Endothelial cell of umbilical vein (primary cell): ENCODE results near the gene DIS3. TPM values are rescaled to one million over a fixed set of nuclear protein-coding genes. Genes with fewer than 3 reads are reported as not detected.
A peak's percentile ranks its signal among the peaks of the same experiment; 100 is the strongest.

Experiments
- BruUV-seq: library from RNA; stranded (reverse); fragments of 400-500 nt; replicated peaks from 2 replicates; lab custom pipeline; 2021; lab: Mats Ljungman, UMichigan
- CTCF ChIA-PET: fragments of 300-600, 350-600 bp; sonication (Branson Sonifier 250); formaldehyde crosslinking; loops from one replicate; lab custom pipeline; 2021; ENCODE audit warnings: antibody characterized with exemption, inconsistent platforms; lab: Charles Lee
- POLR2A ChIA-PET: fragments of 300-600, 350-600 bp; sonication (Branson Sonifier 250); formaldehyde crosslinking; loops from one replicate; lab custom pipeline; 2021; ENCODE audit warnings: antibody characterized with exemption, inconsistent platforms; lab: Charles Lee
- DNase-seq: peaks from one replicate; pipeline ENCODE4 v3.0.0-alpha.2; 2011; ENCODE audit warnings: low read depth, low spot score
- FAIRE-seq: peaks from 2 replicates; lab custom pipeline; 2011; peaks lifted over from hg19 to GRCh38; lab: Jason Lieb, UNC
- H2AFZ ChIP-seq: 2 replicates; pipeline ENCODE4 v1.6.0; 2012; ENCODE audit warnings: low read depth, low read length, control low read depth, inconsistent platforms
- H3K27ac ChIP-seq: 2 replicates; pipeline ENCODE4 v1.5.1; 2011; ENCODE audit warnings: low read depth, mild to moderate bottlenecking, control low read depth, low read length, moderate library complexity; ENCODE audit not compliant: insufficient read depth
- H3K27me3 ChIP-seq, 2 experiments: 2 replicates each; pipeline versions ENCODE4 v1.6.0 to v1.6.1; 2011; ENCODE audit warnings: low read length in 2 of 2, mixed read lengths in 1 of 2; ENCODE audit not compliant: control insufficient read depth in 2 of 2, insufficient read depth in 2 of 2
- H3K36me3 ChIP-seq, 2 experiments: 2 replicates in 1 of 2; 3 replicates in 1 of 2; pipeline ENCODE4 v1.5.1; 2011; ENCODE audit warnings: low read length in 2 of 2, mild to moderate bottlenecking in 1 of 2, moderate library complexity in 1 of 2; ENCODE audit not compliant: control insufficient read depth in 2 of 2, insufficient read depth in 2 of 2; ENCODE audit errors: extremely low read depth in 1 of 2
- H3K4me1 ChIP-seq: 3 replicates; pipeline ENCODE4 v1.5.1; 2011; ENCODE audit warnings: mild to moderate bottlenecking, low read length; ENCODE audit not compliant: control insufficient read depth, insufficient read depth; ENCODE audit errors: extremely low read depth
- H3K4me2 ChIP-seq: 2 replicates; pipeline ENCODE4 v1.6.1; 2011; ENCODE audit warnings: low read length, control low read depth, mixed read lengths; ENCODE audit not compliant: insufficient read depth
- H3K4me3 ChIP-seq, 3 experiments: fragments of 200-600 bp in 1 of 3; sonication (generic), shearing (Covaris generic) in 1 of 3; replicated peaks in 1 of 3; 2 replicates each; pipeline ENCODE4 v1.5.1; 2011 to 2016; ENCODE audit warnings: control low read depth in 3 of 3, low read length in 3 of 3, mild to moderate bottlenecking in 2 of 3, inconsistent platforms in 1 of 3, low read depth in 1 of 3, moderate library complexity in 1 of 3; ENCODE audit not compliant: insufficient read depth in 1 of 3
- H3K79me2 ChIP-seq: 2 replicates; pipeline ENCODE4 v1.6.0; 2012; ENCODE audit warnings: low read length, inconsistent platforms; ENCODE audit not compliant: control insufficient read depth, insufficient read depth
- H3K9ac ChIP-seq: replicated peaks from 2 replicates; pipeline ENCODE3; 2011; ENCODE audit warnings: low read length, control low read depth; ENCODE audit not compliant: insufficient read depth; ENCODE audit errors: extremely low read depth
- H3K9me1 ChIP-seq: replicated peaks from 3 replicates; pipeline ENCODE4 v1.6.0; 2011; ENCODE audit warnings: mild to moderate bottlenecking, low read length; ENCODE audit not compliant: control insufficient read depth, insufficient read depth; ENCODE audit errors: extremely low read depth
- H3K9me3 ChIP-seq: replicated peaks from 2 replicates; pipeline ENCODE4 v1.5.1; 2012; ENCODE audit warnings: low read length, inconsistent platforms; ENCODE audit not compliant: control insufficient read depth, insufficient read depth
- H4K20me1 ChIP-seq: replicated peaks from 2 replicates; pipeline ENCODE3; 2011; ENCODE audit warnings: mild to moderate bottlenecking, low read length; ENCODE audit not compliant: control insufficient read depth, insufficient read depth; ENCODE audit errors: extremely low read depth
- CTCF ChIP-seq, 2 donors: IDR thresholded peaks; 1 replicate in 1 of 2; 2 replicates in 1 of 2; pipeline ENCODE4 v1.5.1; 2011; ENCODE audit warnings: low read length in 2 of 2, mild to moderate bottlenecking in 2 of 2, moderate library complexity in 2 of 2, control low read depth in 1 of 2, inconsistent platforms in 1 of 2, low read depth in 1 of 2; ENCODE audit not compliant: insufficient read depth in 1 of 2; ENCODE audit errors: extremely low read depth in 1 of 2
- EZH2 ChIP-seq: IDR thresholded peaks from 2 replicates; pipeline ENCODE4 v1.6.1; 2012; ENCODE audit warnings: borderline replicate concordance, low read depth, mild to moderate bottlenecking, moderate library complexity, low read length, inconsistent platforms; ENCODE audit not compliant: severe bottlenecking
- FOS ChIP-seq: IDR thresholded peaks from 2 replicates; pipeline ENCODE4 v1.6.1; 2011; ENCODE audit warnings: mild to moderate bottlenecking, low read length, moderate library complexity, borderline replicate concordance; ENCODE audit not compliant: insufficient read depth
- GATA2 ChIP-seq: IDR thresholded peaks from 2 replicates; pipeline ENCODE4 v1.7.0; 2011; ENCODE audit warnings: low read depth, mild to moderate bottlenecking, moderate library complexity, mixed read lengths, low read length; ENCODE audit not compliant: insufficient read length, insufficient read depth
- JUN ChIP-seq: IDR thresholded peaks from 2 replicates; pipeline ENCODE4 v1.6.1; 2011; ENCODE audit warnings: borderline replicate concordance, low read depth; ENCODE audit not compliant: insufficient read length, insufficient read depth
- MAX ChIP-seq: IDR thresholded peaks from 2 replicates; pipeline ENCODE4 v1.6.1; 2011; ENCODE audit not compliant: insufficient read depth, insufficient read length
- MYC ChIP-seq: IDR thresholded peaks from one replicate; pipeline ENCODE4 v1.6.1; 2011; ENCODE audit warnings: mild to moderate bottlenecking, low read depth, low read length
- POLR2A ChIP-seq: IDR thresholded peaks from 2 replicates; pipeline ENCODE4 v1.6.1; 2012; ENCODE audit warnings: low read depth, mild to moderate bottlenecking, control low read depth, low read length
- POLR2AphosphoS5 ChIP-seq: IDR thresholded peaks from 2 replicates; pipeline ENCODE4 v1.6.1; 2012; ENCODE audit warnings: low read depth, mild to moderate bottlenecking, control low read depth, low read length, moderate library complexity; ENCODE audit not compliant: insufficient read depth
- dilution Hi-C: fragments of 300-500 bp; cut with MboI; formaldehyde crosslinking; loops from one replicate; pipeline ENCODE4 v1.15.0; 2019; ENCODE audit warnings: low sequenced_read_pairs; ENCODE audit not compliant: extremely low pct_ligation_motif_present
- intact Hi-C: fragments of 100-400 bp; cut with micrococcal nuclease; formaldehyde crosslinking; loops from one replicate; pipeline ENCODE4 v1.10.0; 2022
- polyA plus RNA-seq, 4 experiments: library from polyadenylated mRNA; depleted of rRNA in 3 of 4; stranded (reverse) in 3 of 4; unstranded in 1 of 4; fragments of >200 nt; gene quantifications; 2 replicates each; pipeline versions ENCODE4 v1.2.1 to v1.2.3, GENCODE V29; 2011 to 2012; ENCODE audit warnings: missing spikeins in 1 of 4
- total RNA-seq: library from RNA; stranded (reverse); gene quantifications from 2 replicates; pipeline ENCODE4 v1.2.3, GENCODE V29; 2021

DIS3 gene
- total and polyA plus RNA-seq, 2 donors (not counting 3 experiments of a cell fraction or from before 2014, with no cell fraction given): 12.4 to 31.4 TPM

GRCh38 chr13:72820898-72821279 is 39.2 kb upstream of the DIS3 start:
- CTCF ChIA-PET: interaction anchor here (0.7 kb wide), 1 partner anchor 12 kb away, joined by 3 read pairs; no protein-coding TSS in a partner anchor
- peak; percentile 21 for FAIRE-seq

More at GRCh38 chr13:72820898-72821279, 39.2 kb upstream of the DIS3 start:
- no peak for DNase-seq
- no peak overlapping the region for H2AFZ ChIP-seq
- H3K9me1 ChIP-seq: no peaks in the 10 kb centered on the region
- dilution Hi-C loops: no loop called here
- H4K20me1 ChIP-seq: no peaks in the 10 kb centered on the region
- BruUV-seq: no TSS peak
- no peaks in the 10 kb centered on the region for H3K4me1 ChIP-seq
- no peak overlapping the region for H3K9ac ChIP-seq
- H3K27ac ChIP-seq: no peak overlapping the region
- TF ChIP-seq MAX: no peak
- TF ChIP-seq POLR2A: no peak
- no peak for TF ChIP-seq JUN
- TF ChIP-seq POLR2AphosphoS5: no peak
- TF ChIP-seq MYC: no peak
- no peak for TF ChIP-seq FOS
- no peak for TF ChIP-seq GATA2
- TF ChIP-seq CTCF (IDR thresholded peaks at IDR 0.05; ENCODE audit: extremely low read depth in 1 of 2, insufficient read depth in 1 of 2, low read depth in 1 of 2, low read length in 2 of 2): no peak
- TF ChIP-seq EZH2: no peak
- H3K4me3 ChIP-seq: no peak overlapping the region
- H3K27me3 ChIP-seq: no peaks in the 10 kb centered on the region
- peaks cover 0 to 2% of the 10 kb centered on the region in 2 experiments for H3K36me3 ChIP-seq
- no peaks in the 10 kb centered on the region for H3K9me3 ChIP-seq
- POLR2A ChIA-PET: no interaction called here
- H3K79me2 ChIP-seq: no peaks in the 10 kb centered on the region
- no peak overlapping the region for H3K4me2 ChIP-seq
- intact Hi-C loops: no loop called here
